ENCODE data around the gene GNAT2. TPM values are rescaled to one million over a fixed set of nuclear protein-coding genes. Genes with fewer than 3 reads are reported as not detected.
A peak's percentile ranks its signal among the peaks of the same experiment; 100 is the strongest.

GNAT2 gene
- polyA plus RNA-seq, 1 experiment: 0.06 TPM

DNA sequence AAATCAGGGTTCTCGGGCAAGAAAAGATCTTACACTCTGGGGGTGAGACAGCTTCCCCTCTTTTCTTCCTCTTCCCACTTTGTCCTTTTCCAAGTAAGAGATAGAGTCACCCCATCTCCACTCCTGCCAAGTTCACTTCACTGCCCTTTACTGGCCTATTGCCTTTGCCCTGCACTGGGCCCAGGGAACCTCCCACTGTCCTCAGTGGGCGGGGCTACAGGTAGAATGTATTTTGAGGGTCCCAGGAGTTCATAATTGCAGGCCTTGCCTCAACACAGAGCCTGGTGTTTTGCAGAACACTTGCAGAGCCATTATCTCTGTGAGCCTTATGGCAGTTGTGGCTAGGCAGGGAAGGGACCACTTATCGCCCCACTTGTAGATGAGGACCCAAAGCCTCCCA lies 3.5 kb upstream of the GNAT2 start:
- TF ChIP-seq, protein P1, sequence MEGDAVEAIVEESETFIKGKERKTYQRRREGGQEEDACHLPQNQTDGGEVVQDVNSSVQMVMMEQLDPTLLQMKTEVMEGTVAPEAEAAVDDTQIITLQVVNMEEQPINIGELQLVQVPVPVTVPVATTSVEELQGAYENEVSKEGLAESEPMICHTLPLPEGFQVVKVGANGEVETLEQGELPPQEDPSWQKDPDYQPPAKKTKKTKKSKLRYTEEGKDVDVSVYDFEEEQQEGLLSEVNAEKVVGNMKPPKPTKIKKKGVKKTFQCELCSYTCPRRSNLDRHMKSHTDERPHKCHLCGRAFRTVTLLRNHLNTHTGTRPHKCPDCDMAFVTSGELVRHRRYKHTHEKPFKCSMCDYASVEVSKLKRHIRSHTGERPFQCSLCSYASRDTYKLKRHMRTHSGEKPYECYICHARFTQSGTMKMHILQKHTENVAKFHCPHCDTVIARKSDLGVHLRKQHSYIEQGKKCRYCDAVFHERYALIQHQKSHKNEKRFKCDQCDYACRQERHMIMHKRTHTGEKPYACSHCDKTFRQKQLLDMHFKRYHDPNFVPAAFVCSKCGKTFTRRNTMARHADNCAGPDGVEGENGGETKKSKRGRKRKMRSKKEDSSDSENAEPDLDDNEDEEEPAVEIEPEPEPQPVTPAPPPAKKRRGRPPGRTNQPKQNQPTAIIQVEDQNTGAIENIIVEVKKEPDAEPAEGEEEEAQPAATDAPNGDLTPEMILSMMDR (IDR thresholded peaks at IDR 0.05; ENCODE audit: low read depth, low read length): no peak
- ChIA-PET POLR2A (interaction anchor here (1.8 kb wide), 1 partner anchor 75 kb away, joined by 12 read pairs; the partner anchor contains the start of gene GNAI3), CTCF (interaction anchor here (0.8 kb wide), 1 partner anchor 8 kb away, joined by 3 read pairs; no protein-coding TSS in a partner anchor)
- H3K27ac ChIP-seq (ENCODE audit: low read depth, low read length): no peak overlapping the region
- 0 out of 2 replicates have a peak overlapping the region, but pooled peaks have one; percentile 5 for H3K4me3 ChIP-seq (ENCODE audit: low read depth, low read length)
- no peaks in the 10 kb centered on the region for H3K27me3 ChIP-seq (ENCODE audit: control insufficient read depth, insufficient read depth, low read length)
- H3K9me3 ChIP-seq (ENCODE audit: control insufficient read depth, insufficient read depth, low read length): no peaks in the 10 kb centered on the region; the same call in 1 of the 2 replicates
- DNase-seq (ENCODE audit: low read depth, low spot score): no peak

- no peak overlapping the region for H3K27ac ChIP-seq (ENCODE audit: low read depth, low read length)
- ChIA-PET POLR2A (no interaction called here), CTCF (interaction anchor here (0.8 to 1.0 kb wide), 2 partner anchors 8 to 18 kb away, joined by 3 read pairs; no protein-coding TSS in a partner anchor)
- TF ChIP-seq, protein P1 (IDR thresholded peaks at IDR 0.05; ENCODE audit: low read depth, low read length): no peak
- peak overlapping the region; percentile 95 for H3K4me3 ChIP-seq (ENCODE audit: low read depth, low read length)
- H3K9me3 ChIP-seq (ENCODE audit: control insufficient read depth, insufficient read depth, low read length): no peaks in the 10 kb centered on the region; the same call in 1 of the 2 replicates
- DNase-seq (ENCODE audit: low read depth, low spot score): no peak
- no peaks in the 10 kb centered on the region for H3K27me3 ChIP-seq (ENCODE audit: control insufficient read depth, insufficient read depth, low read length)
Measured at GRCh38 chr1:109622137-109622892, 2.9 kb upstream of the GNAT2 start.

DNA sequence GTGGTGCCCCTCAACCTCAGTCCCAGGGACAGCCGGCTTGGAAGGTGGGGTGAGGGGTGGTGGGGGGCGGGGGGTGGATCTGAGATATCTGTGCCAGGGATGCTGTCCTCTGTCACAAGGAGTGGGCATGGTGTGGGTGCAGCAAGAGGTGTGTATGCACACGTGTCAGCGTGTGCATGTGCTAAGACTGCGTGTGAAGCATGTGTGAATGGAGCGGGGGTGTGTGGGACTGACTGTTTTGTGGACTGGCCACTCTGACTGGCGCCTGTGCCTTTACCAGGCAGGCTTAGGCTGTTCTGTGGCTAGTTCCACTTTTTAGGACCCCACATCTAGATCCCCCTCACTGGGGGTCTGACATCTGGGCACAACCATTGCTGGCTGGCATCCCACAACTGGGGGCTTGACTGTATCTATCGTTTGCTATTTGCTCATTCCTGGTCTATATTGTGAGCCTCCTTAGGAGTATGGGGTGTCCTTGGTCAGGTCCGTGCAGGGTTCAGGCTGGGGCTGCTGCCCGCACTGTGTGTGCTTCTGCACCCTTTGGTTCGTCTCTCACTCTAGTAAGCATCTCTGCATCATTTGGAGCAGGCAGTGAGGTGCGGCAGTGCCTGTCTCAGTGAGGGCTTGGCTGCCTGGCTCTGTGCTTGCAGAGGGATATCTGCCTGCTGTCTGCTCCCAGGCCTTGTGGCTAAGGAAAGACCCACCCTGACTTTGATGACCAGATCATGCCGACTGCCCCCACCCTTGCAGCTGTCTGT lies 2.1 kb upstream of the GNAT2 start:
- POLR2A ChIA-PET: interaction anchor here (1.5 kb wide), 1 partner anchor 19 kb away, joined by 5 read pairs; no protein-coding TSS in a partner anchor
- CTCF ChIA-PET: interaction anchor here (1.0 kb wide), 1 partner anchor 18 kb away, joined by 3 read pairs; no protein-coding TSS in a partner anchor
- DNase-seq (ENCODE audit: low read depth, low spot score): no peak
- no peaks in the 10 kb centered on the region for H3K27me3 ChIP-seq (ENCODE audit: control insufficient read depth, insufficient read depth, low read length)
- TF ChIP-seq, protein P1 (IDR thresholded peaks at IDR 0.05; ENCODE audit: low read depth, low read length): no peak
- H3K4me3 ChIP-seq (ENCODE audit: low read depth, low read length): peak overlapping the region; percentile 95
- H3K27ac ChIP-seq (ENCODE audit: low read depth, low read length): no peak overlapping the region
- no peaks in the 10 kb centered on the region; the same call in 1 of the 2 replicates for H3K9me3 ChIP-seq (ENCODE audit: control insufficient read depth, insufficient read depth, low read length)

- POLR2A ChIA-PET: interaction anchor here (0.6 to 2.3 kb wide), 4 partner anchors 11 to 290 kb away, joined by 3 to 24 read pairs (median 4); partner anchors contain the start of gene GNAI3
- CTCF ChIA-PET: interaction anchor here (1.3 to 3.2 kb wide), 4 partner anchors 9 to 75 kb away, joined by 4 to 12 read pairs (median 7); no protein-coding TSS in a partner anchor
- Histone ChIP-seq H3K27me3 (ENCODE audit: control insufficient read depth, insufficient read depth, low read length) (no peaks in the 10 kb centered on the region), H3K9me3 (ENCODE audit: control insufficient read depth, insufficient read depth, low read length) (no peaks in the 10 kb centered on the region; the same call in 1 of the 2 replicates), H3K4me3 (ENCODE audit: low read depth, low read length) (peak overlapping the region; percentile 95), H3K27ac (ENCODE audit: low read depth, low read length) (peak overlapping the region; percentile 97)
- TF ChIP-seq, protein P1 (IDR thresholded peaks at IDR 0.05; ENCODE audit: low read depth, low read length): no peak
- peak; percentile 78 for DNase-seq (ENCODE audit: low read depth, low spot score)
Measured at GRCh38 chr1:109620841-109621286, 1.4 kb upstream of the GNAT2 start.

Data from AG04450 (cell line).